Thyroid gland (tissue), 4 donors: ENCODE data around the gene GZMA. TPM values are rescaled to one million over a fixed set of nuclear protein-coding genes. Genes with fewer than 3 reads are reported as not detected.
"Not testable (repeated sequence)": the region's sequence is repeated elsewhere in the genome, so short reads cannot be mapped to it uniquely, and the experiment has no call there.

Experiments used
- DNase-seq, 2 donors: peaks; one replicate each; pipeline ENCODE4 v3.0.0-alpha.2; 2019
- H3K27ac ChIP-seq, 3 donors: fragments of 200-600 bp; sonication (generic); 1 replicate in 2 of 3; 2 replicates in 1 of 3; pipeline ENCODE4 v1.5.1; 2016 to 2019; ENCODE audit warnings: mild to moderate bottlenecking in 1 of 3, moderate library complexity in 1 of 3
- H3K27me3 ChIP-seq: fragments of 200-600 bp; sonication (generic); one replicate; pipeline ENCODE4 v1.5.1; 2019
- H3K36me3 ChIP-seq, 2 donors: fragments of 200-600 bp; sonication (generic); one replicate each; pipeline ENCODE4 v1.5.1; 2016 to 2019
- H3K4me1 ChIP-seq, 2 donors: fragments of 200-600 bp; sonication (generic); one replicate each; pipeline ENCODE4 v1.5.1; 2017 to 2019
- H3K4me3 ChIP-seq, 3 donors: fragments of 200-600 bp; sonication (generic); replicated peaks in 1 of 3; 1 replicate in 2 of 3; 2 replicates in 1 of 3; pipeline ENCODE4 v1.5.1; 2016; ENCODE audit warnings: mild to moderate bottlenecking in 1 of 3
- H3K9me3 ChIP-seq: fragments of 200-600 bp; sonication (generic); one replicate; pipeline ENCODE4 v1.5.1; 2017
- POLR2A ChIP-seq, 2 donors: fragments of 450-650 bp; IDR thresholded peaks; one replicate each; pipeline ENCODE4 v1.6.1; 2017; ENCODE audit warnings: antibody characterized with exemption in 2 of 2, mild to moderate bottlenecking in 2 of 2, moderate library complexity in 1 of 2
- WGBS, 2 donors: methylation state at CpG; one replicate each; pipeline ENCODE4 v1.1.5; 2017; 5-methylcytosine and 5-hydroxymethylcytosine counted together
- intact Hi-C: fragments of 100-400 bp; cut with DNase I; formaldehyde crosslinking; loops from one replicate; pipeline ENCODE4 v1.15.1; 2023
- total RNA-seq, 4 donors: library from RNA; depleted of rRNA; stranded (reverse); fragments of >200 nt; gene quantifications; one replicate each; pipeline ENCODE4 v1.2.3, GENCODE V29; 2016
- TF ChIP-seq, protein P1 (sequence below), 6 experiments: fragments of 200-600 bp in 3 of 6; fragments of 450-650 bp in 3 of 6; sonication (generic) in 3 of 6; IDR thresholded peaks; one replicate each; pipeline ENCODE4 v1.5.1; 2016 to 2019; ENCODE audit warnings: antibody characterized with exemption in 6 of 6, mild to moderate bottlenecking in 2 of 6, inconsistent platforms in 1 of 6, moderate library complexity in 1 of 6

GZMA gene
- total RNA-seq, 4 donors from 2014 or later = 1.9 TPM; not detected in 3

DNA sequence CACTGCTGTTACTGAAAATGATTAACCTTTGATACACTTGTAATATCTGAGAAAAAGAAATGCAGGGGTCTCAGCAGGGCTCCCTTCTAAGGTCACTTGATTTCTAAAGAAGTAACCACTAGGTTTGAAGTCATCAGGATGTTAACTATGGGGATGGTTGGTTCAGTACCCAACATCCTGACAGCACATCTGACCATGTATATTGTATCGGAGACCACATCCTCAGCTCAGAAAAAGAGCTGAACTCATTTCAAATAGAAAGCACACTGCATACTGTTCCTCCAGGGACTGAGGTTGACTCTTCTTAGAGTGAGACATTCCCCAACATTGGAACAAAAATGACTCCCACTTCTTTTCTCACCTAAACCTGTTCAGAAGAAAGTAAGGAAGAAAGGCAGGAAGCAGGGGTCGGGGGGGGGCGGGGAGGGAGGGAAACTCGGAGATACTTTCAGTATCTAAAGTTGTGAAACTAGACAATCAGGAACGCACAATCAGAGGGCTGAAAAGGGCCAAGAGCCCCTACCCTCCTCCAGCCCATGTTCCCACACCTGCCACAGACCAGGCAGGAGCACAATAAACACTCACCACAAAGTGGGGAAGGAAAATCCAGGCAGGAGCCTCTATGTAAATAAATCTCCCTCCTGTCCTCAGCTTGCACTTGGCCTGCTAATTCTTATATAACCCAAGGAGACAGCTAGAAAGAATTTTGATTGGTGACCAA is 730 bp upstream of the GZMA start:
- intact Hi-C loops = no loop called here
- H3K27ac ChIP-seq = no peak overlapping the region
- WGBS, 2 donors = 59 to 77% methylated on average over 5 of the region's 5 CpGs
- no peaks in the 10 kb centered on the region for H3K36me3 ChIP-seq
- H3K27me3 ChIP-seq = no peaks in the 10 kb centered on the region
- TF ChIP-seq POLR2A (IDR thresholded peaks at IDR 0.05) = no peak
- TF ChIP-seq, protein P1, sequence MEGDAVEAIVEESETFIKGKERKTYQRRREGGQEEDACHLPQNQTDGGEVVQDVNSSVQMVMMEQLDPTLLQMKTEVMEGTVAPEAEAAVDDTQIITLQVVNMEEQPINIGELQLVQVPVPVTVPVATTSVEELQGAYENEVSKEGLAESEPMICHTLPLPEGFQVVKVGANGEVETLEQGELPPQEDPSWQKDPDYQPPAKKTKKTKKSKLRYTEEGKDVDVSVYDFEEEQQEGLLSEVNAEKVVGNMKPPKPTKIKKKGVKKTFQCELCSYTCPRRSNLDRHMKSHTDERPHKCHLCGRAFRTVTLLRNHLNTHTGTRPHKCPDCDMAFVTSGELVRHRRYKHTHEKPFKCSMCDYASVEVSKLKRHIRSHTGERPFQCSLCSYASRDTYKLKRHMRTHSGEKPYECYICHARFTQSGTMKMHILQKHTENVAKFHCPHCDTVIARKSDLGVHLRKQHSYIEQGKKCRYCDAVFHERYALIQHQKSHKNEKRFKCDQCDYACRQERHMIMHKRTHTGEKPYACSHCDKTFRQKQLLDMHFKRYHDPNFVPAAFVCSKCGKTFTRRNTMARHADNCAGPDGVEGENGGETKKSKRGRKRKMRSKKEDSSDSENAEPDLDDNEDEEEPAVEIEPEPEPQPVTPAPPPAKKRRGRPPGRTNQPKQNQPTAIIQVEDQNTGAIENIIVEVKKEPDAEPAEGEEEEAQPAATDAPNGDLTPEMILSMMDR (IDR thresholded peaks at IDR 0.05) = no peak
- no peak for DNase-seq
- H3K9me3 ChIP-seq = no peaks in the 10 kb centered on the region
- no peak overlapping the region for H3K4me3 ChIP-seq
- H3K4me1 ChIP-seq = no peaks in the 10 kb centered on the region

DNA sequence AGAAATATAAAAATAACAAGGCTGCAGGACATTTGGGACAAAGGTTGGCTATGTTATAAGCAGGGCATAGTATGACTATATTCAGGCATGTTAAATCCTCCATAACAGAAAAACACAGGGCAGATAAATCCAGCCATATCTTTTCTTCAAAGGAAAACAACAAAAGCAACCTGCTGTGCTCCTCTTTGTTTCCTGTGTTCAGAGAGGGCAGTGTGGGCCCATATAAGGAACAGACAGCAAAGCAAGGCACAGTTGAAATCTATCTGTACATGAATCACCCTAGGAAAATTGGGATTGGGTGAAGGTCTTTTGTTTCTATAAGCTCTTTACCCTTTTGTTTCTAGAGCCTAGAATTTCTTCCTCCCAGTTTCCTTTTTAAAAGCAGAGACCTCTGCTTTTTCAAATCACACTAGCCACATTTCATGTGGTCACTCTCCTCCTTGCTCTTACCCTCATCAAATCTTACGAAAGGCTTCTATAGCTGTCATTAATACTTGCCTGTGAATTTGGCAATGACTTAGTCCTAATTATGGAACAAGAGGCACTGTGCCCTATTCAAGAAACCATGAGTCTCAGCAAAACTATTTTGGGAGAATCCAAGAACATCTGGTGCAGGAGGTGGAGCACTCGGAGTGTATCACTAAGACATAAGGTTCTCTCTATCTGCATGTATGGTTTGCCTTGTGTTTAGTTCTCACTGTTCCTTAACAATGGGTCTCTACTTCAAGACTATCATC is 1.8 kb downstream of the GZMA start:
- H3K4me1 ChIP-seq = no peaks in the 10 kb centered on the region
- H3K36me3 ChIP-seq = no peaks in the 10 kb centered on the region
- H3K4me3 ChIP-seq = no peak overlapping the region
- H3K9me3 ChIP-seq = no peaks in the 10 kb centered on the region
- H3K27ac ChIP-seq = no peak overlapping the region
- WGBS, 2 donors = 78 to 93% methylated on average over 2 of the region's 2 CpGs
- no peak for TF ChIP-seq POLR2A (IDR thresholded peaks at IDR 0.05)
- TF ChIP-seq, protein P1 (IDR thresholded peaks at IDR 0.05) = no peak
- no peaks in the 10 kb centered on the region for H3K27me3 ChIP-seq
- DNase-seq = no peak
- intact Hi-C loops = no loop called here

DNA sequence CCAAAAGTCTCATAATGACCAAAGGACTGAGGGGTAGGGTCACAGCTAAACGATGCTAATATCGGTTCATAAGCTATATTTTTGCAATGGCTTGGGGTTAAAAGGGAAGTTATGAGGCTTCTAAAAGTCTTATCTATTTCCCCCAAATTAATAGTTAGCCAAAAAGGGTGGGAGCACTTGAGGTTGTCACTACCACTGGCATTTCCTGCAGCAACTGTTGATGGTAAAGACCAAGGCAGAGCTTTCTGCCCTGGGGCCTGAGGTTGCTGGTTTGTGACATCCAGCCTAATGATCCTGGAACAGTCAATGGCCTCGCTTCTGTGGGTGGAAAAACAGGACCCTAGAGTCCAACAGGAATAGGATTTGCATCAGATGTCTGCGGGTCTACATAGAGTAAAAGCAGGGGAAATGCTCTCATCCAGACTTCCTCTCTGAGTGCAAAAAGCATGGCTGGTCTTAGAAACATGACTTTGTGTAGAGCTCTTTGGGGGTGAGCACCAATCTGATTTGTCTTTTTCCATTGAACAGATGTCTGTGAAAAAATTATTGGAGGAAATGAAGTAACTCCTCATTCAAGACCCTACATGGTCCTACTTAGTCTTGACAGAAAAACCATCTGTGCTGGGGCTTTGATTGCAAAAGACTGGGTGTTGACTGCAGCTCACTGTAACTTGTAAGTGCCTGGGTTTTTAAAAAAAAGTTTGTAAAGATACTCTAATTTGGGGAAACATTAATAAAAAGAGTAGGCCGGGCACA is 2.7 kb downstream of the GZMA start:
- no peak for DNase-seq
- no peak overlapping the region for H3K4me3 ChIP-seq
- H3K27me3 ChIP-seq = no peaks in the 10 kb centered on the region
- no peaks in the 10 kb centered on the region for H3K9me3 ChIP-seq
- no peak overlapping the region for H3K27ac ChIP-seq
- TF ChIP-seq, protein P1 (IDR thresholded peaks at IDR 0.05) = no peak
- no peak for TF ChIP-seq POLR2A (IDR thresholded peaks at IDR 0.05)
- intact Hi-C loops = no loop called here
- WGBS, 2 donors = 86 to 91% methylated on average over 5 of the region's 5 CpGs
- no peaks in the 10 kb centered on the region for H3K36me3 ChIP-seq
- H3K4me1 ChIP-seq = no peaks in the 10 kb centered on the region

DNA sequence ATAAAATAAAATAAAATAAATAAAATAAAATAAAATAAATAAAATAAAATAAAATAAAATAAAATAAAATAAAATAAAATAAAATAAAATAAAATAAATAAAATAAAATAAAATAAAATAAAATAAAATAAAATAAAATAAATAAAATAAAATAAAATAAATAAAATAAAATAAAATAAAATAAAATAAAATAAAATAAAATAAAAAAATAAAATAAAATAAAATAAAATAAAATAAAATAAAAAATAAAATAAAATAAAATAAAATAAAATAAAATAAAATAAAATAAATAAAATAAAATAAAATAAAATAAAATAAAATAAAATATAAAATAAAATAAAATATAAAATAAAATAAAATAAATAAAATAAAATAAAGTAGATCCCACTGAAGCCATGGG is 3.5 kb downstream of the GZMA start:
- H3K4me1 ChIP-seq, H3K9me3 ChIP-seq, DNase-seq, H3K27me3 ChIP-seq, H3K4me3 ChIP-seq, H3K36me3 ChIP-seq, H3K27ac ChIP-seq, intact Hi-C loops: not testable (repeated sequence)

DNA sequence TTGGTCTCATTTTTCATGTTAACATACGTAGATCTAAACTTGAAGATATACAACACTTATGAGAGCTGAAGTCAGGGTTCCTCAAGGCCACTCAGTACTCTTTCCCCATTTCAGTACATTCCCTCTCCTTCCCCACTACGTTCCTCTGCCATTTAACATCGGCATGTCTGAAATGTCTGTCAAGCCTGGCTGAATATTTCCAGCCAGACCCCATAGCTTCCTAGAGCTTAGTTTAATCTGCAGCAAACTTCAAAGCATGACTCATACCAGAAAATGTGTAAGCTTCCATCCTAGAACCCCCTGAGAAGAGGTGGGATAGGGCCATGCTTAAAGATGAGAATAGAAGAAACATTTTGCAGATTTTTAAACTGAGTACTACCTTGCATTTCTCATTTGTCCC is 6.2 kb downstream of the GZMA start:
- Histone ChIP-seq H3K27me3 (no peaks in the 10 kb centered on the region), H3K9me3 (no peaks in the 10 kb centered on the region), H3K4me1 (no peaks in the 10 kb centered on the region), H3K4me3 (no peak overlapping the region), H3K27ac (no peak overlapping the region), H3K36me3 (no peaks in the 10 kb centered on the region)
- WGBS, 2 donors = 79 to 81% methylated on average over 3 of the region's 3 CpGs
- intact Hi-C loops = no loop called here
- TF ChIP-seq POLR2A (IDR thresholded peaks at IDR 0.05) = no peak
- TF ChIP-seq, protein P1 (IDR thresholded peaks at IDR 0.05) = no peak
- no peak for DNase-seq
